CD4-positive, alpha-beta T cell treated with Interleukin-10 for 1 hour (primary cell): ENCODE results near the gene DNAJB6.

Source experiments
- DNase-seq: peaks from one replicate; pipeline ENCODE4 v3.0.0-alpha.2; 2020

The DNAJB6 gene

GRCh38 chr7:157336383-157337315 is at the start of gene DNAJB6:
Gene DNAJB6 (plus strand): TSS chr7:157337004. CDS start chr7:157358573, 21,569 bp downstream.
- DNase-seq = peak; percentile 96

- DNase-seq = no peak
These were observed 45.3 kb upstream of the DNAJB6 start for GRCh38 chr7:157291404-157292080.

- no peak for DNase-seq
These were observed 44.5 kb upstream of the DNAJB6 start for GRCh38 chr7:157292258-157292657.

GRCh38 chr7:157292770-157293412 is 43.9 kb upstream of the DNAJB6 start:
- no peak for DNase-seq

- DNase-seq = no peak
These were observed 43.4 kb upstream of the DNAJB6 start for GRCh38 chr7:157293413-157293788.

- no peak for DNase-seq
These were observed 42.0 kb upstream of the DNAJB6 start for GRCh38 chr7:157294773-157295172.

- no peak for DNase-seq
These were observed 41.5 kb upstream of the DNAJB6 start for GRCh38 chr7:157295338-157295737.

- no peak for DNase-seq
These were observed 39.6 kb upstream of the DNAJB6 start for GRCh38 chr7:157297185-157297584.

- no peak for DNase-seq
These were observed 37.5 kb upstream of the DNAJB6 start for GRCh38 chr7:157299317-157299612.

GRCh38 chr7:157299613-157300368 is 37.0 kb upstream of the DNAJB6 start:
- DNase-seq = peak; percentile 63

- DNase-seq = no peak
These were observed 36.4 kb upstream of the DNAJB6 start for GRCh38 chr7:157300369-157300825.

GRCh38 chr7:157301610-157302120 is 35.1 kb upstream of the DNAJB6 start:
- no peak for DNase-seq

- DNase-seq = no peak
These were observed 29.7 kb upstream of the DNAJB6 start for GRCh38 chr7:157306846-157307838.

GRCh38 chr7:157309988-157310668 is 26.7 kb upstream of the DNAJB6 start:
- no peak for DNase-seq

- no peak for DNase-seq
These were observed 26.1 kb upstream of the DNAJB6 start for GRCh38 chr7:157310676-157311185.

GRCh38 chr7:157312941-157313340 is 23.9 kb upstream of the DNAJB6 start:
- no peak for DNase-seq

GRCh38 chr7:157313645-157314044 is 23.2 kb upstream of the DNAJB6 start:
- DNase-seq = no peak

- DNase-seq = no peak
These were observed 18.6 kb upstream of the DNAJB6 start for GRCh38 chr7:157318015-157318706.

- no peak for DNase-seq
These were observed 16.2 kb upstream of the DNAJB6 start for GRCh38 chr7:157320608-157320980.

GRCh38 chr7:157323401-157323800 is 13.4 kb upstream of the DNAJB6 start:
- no peak for DNase-seq
